Measurements from ENCODE around the gene ARCN1.
A peak's percentile ranks its signal among the peaks of the same experiment; 100 is the strongest.
"Not testable (repeated sequence)": the region's sequence is repeated elsewhere in the genome, so short reads cannot be mapped to it uniquely, and the experiment has no call there.

Gene ARCN1

GRCh38 chr11:118587952-118588351, 15.7 kb downstream of the ARCN1 start:
- ChIA-PET POLR2A (no interaction called here), CTCF (interaction anchor here (1.1 kb wide), 1 partner anchor 10 kb away, joined by 3 read pairs; no protein-coding TSS in a partner anchor)
- DNase-seq (ENCODE audit: extremely low spot score) = no peak
- TF ChIP-seq CTCF (IDR thresholded peaks at IDR 0.05; ENCODE audit: control extremely low read depth, extremely low read depth, low read depth, missing control alignments) = no peak

DNA sequence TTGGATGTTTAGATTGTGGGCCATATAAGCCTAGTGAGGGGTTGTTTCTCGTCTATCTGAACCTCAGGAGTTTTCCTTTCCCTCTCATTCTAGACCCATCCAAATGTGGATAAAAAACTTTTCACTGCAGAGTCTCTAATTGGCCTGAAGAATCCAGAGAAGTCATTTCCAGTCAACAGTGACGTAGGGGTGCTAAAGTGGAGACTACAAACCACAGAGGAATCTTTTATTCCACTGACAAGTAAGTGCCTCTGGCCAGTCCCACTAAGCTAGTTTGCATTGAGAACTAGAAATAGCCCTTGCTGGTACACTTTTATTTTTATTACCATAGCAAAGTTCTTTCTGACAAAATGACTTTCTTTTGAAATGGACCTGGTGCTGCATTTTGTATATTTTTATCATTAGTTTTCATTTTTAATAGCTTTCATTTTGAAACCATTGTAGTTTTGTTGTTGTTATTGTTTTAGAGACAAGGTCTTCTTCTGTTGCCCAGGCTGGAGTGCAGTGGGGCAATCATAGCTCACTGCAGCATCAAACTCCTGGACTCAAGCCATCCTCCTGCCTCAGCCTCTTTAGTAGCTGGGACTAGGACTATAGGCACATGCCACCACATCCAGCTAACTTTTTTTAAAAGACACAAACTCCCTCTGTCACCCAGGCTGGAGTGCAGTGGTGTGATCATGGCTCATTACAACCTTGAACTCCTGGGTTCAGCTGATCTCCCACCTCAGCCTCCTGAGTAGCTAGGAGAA, 20.6 kb downstream of the ARCN1 start:
- ChIA-PET POLR2A (interaction anchor here (0.6 kb wide), 1 partner anchor 337 kb away, joined by 4 read pairs; no protein-coding TSS in a partner anchor), CTCF (interaction anchor here (0.8 to 7.0 kb wide), 7 partner anchors 10 to 65 kb away, joined by 3 to 68 read pairs (median 4); partner anchors contain the start of gene PHLDB1)
- DNase-seq (ENCODE audit: extremely low spot score) = no peak
- no peak for TF ChIP-seq CTCF (IDR thresholded peaks at IDR 0.05; ENCODE audit: control extremely low read depth, extremely low read depth, low read depth, missing control alignments)

GRCh38 chr11:118594984-118595383, 22.8 kb downstream of the ARCN1 start:
- DNase-seq (ENCODE audit: extremely low spot score) = peak; percentile 61
- peak; percentile 32 for TF ChIP-seq CTCF (IDR thresholded peaks at IDR 0.05; ENCODE audit: control extremely low read depth, extremely low read depth, low read depth, missing control alignments)
- POLR2A ChIA-PET = not testable (repeated sequence)
- CTCF ChIA-PET = interaction anchor here (0.7 to 7.0 kb wide), 13 partner anchors 11 to 447 kb away, joined by 3 to 68 read pairs (median 4); partner anchors contain the start of genes PHLDB1 and UPK2

DNA sequence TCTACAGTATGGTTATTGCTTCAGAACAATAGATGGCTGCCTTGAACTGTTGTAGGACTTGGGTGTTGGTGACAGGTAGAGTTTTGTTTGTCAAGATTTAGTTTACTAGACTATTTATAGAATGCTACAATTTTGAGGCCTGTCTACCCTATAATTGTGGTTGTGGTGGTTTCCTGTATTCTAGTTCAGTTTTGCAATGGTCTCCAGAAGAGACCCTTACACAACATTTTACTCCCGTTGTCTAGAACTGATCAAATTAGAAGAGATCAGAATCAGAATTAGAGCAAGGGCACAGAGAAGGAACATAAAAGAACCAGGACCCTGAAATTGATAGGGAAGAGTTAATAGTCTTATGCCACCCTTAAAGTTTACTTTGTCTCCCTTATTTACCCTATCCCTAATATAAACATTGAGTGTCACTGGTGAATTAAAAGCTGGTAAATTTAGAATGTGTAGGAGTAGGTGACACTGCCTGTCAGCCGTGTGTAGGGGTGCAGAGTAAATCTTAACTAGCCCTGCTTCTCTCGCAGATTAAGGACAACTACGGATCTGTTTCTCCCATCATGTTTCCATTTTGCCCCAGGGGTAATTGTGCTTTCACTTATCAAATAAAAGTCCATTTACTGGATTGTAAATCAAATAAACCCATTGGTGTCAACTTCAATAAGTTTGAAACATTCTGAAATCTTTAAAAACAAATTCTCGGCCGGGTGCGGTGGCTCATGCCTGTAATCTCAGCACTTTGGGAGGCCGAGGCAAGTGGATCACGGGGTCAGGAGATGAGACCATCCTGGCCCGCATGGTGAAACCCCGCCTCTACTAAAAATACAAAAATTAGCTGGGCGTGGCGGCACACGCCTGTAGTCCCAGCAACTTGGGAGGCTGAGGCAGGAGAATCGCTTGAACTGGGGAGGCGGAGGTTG, 24.3 kb downstream of the ARCN1 start:
- CTCF ChIA-PET = interaction anchor here (1.5 to 7.0 kb wide), 2 partner anchors 10 to 63 kb away, joined by 3 to 68 read pairs; partner anchors contain the start of gene PHLDB1
- POLR2A ChIA-PET = no interaction called here
- no peak for TF ChIP-seq CTCF (IDR thresholded peaks at IDR 0.05; ENCODE audit: control extremely low read depth, extremely low read depth, low read depth, missing control alignments)
- DNase-seq (ENCODE audit: extremely low spot score) = no peak

- POLR2A ChIA-PET = no interaction called here
- TF ChIP-seq CTCF (IDR thresholded peaks at IDR 0.05; ENCODE audit: control extremely low read depth, extremely low read depth, low read depth, missing control alignments) = no peak
- CTCF ChIA-PET = interaction anchor here (1.1 to 7.0 kb wide), 3 partner anchors 9 to 12 kb away, joined by 3 to 68 read pairs (median 3); partner anchors contain the start of gene PHLDB1
- DNase-seq (ENCODE audit: extremely low spot score) = no peak
These were observed 25.3 kb downstream of the ARCN1 start for GRCh38 chr11:118597556-118597955.

GRCh38 chr11:118602331-118602730, 30.1 kb downstream of the ARCN1 start:
- TF ChIP-seq CTCF (IDR thresholded peaks at IDR 0.05; ENCODE audit: control extremely low read depth, extremely low read depth, low read depth, missing control alignments) = no peak
- ChIA-PET CTCF (interaction anchor here (1.5 to 1.8 kb wide), 2 partner anchors 9 kb away, joined by 4 to 8 read pairs; no protein-coding TSS in a partner anchor), POLR2A (no interaction called here)
- no peak for DNase-seq (ENCODE audit: extremely low spot score)

GRCh38 chr11:118603709-118604108, 31.5 kb downstream of the ARCN1 start:
- DNase-seq (ENCODE audit: extremely low spot score); POLR2A ChIA-PET: not testable (repeated sequence)
- CTCF ChIA-PET = interaction anchor here (1.3 to 6.0 kb wide), 2 partner anchors 9 to 19 kb away, joined by 3 to 68 read pairs; no protein-coding TSS in a partner anchor

Measured in GM10248 (cell line).